ENCODE measurements around the gene HIF1A. TPM values are rescaled to one million over a fixed set of nuclear protein-coding genes. Genes with fewer than 3 reads are reported as not detected.
"Not testable (repeated sequence)": the region's sequence is repeated elsewhere in the genome, so short reads cannot be mapped to it uniquely, and the experiment has no call there.

The HIF1A gene
- total RNA-seq, 1 donor from 2014 or later: 137 TPM

DNA sequence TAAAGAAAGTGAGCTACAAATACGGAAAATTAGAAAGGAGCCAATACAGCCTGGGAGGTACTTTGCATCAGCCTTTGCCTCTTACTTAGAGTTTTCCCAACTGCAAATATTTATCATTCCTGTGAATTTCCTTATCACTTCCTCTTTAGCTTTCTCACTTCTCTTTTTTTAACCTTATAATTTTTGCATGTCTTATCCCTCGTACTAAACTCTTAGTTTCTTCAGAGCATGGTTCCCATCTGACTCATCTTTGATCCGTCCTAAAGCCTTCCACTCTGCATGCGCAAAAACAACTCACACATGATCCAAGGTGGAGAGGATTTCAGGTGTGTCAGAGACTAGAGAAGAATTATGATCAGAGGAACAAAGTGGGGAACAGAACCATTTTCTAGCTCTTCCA, 57.3 kb downstream of the HIF1A start:
- no peak overlapping the region for H3K27ac Mint-ChIP-seq
- no peak overlapping the region for H3K4me3 Mint-ChIP-seq (ENCODE audit: low read depth)
- H3K27me3 Mint-ChIP-seq: no peaks in the 10 kb centered on the region
- DNase-seq (ENCODE audit: low spot score, unreplicated experiment): no peak
- H3K9me3 Mint-ChIP-seq (ENCODE audit: low read depth): no peaks in the 10 kb centered on the region
- TF ChIP-seq, protein P1, sequence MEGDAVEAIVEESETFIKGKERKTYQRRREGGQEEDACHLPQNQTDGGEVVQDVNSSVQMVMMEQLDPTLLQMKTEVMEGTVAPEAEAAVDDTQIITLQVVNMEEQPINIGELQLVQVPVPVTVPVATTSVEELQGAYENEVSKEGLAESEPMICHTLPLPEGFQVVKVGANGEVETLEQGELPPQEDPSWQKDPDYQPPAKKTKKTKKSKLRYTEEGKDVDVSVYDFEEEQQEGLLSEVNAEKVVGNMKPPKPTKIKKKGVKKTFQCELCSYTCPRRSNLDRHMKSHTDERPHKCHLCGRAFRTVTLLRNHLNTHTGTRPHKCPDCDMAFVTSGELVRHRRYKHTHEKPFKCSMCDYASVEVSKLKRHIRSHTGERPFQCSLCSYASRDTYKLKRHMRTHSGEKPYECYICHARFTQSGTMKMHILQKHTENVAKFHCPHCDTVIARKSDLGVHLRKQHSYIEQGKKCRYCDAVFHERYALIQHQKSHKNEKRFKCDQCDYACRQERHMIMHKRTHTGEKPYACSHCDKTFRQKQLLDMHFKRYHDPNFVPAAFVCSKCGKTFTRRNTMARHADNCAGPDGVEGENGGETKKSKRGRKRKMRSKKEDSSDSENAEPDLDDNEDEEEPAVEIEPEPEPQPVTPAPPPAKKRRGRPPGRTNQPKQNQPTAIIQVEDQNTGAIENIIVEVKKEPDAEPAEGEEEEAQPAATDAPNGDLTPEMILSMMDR (IDR thresholded peaks at IDR 0.05; ENCODE audit: unreplicated experiment): no peak
- peaks cover 8% of the 10 kb centered on the region for H3K4me1 Mint-ChIP-seq (ENCODE audit: low read depth)
- H3K36me3 Mint-ChIP-seq (ENCODE audit: insufficient read depth): peaks cover 7% of the 10 kb centered on the region

GRCh38 chr14:61753631-61754030, 58.3 kb downstream of the HIF1A start:
- Mint-ChIP-seq H3K27me3 (no peaks in the 10 kb centered on the region), H3K36me3 (ENCODE audit: insufficient read depth) (peaks cover 4% of the 10 kb centered on the region), H3K4me1 (ENCODE audit: low read depth) (peaks cover 8% of the 10 kb centered on the region), H3K27ac (peak overlapping the region; percentile 19), H3K9me3 (ENCODE audit: low read depth) (no peaks in the 10 kb centered on the region), H3K4me3 (ENCODE audit: low read depth) (no peak overlapping the region)
- DNase-seq (ENCODE audit: low spot score, unreplicated experiment): no peak
- TF ChIP-seq, protein P1 (IDR thresholded peaks at IDR 0.05; ENCODE audit: unreplicated experiment): no peak

- Mint-ChIP-seq H3K27ac (no peak overlapping the region), H3K4me3 (ENCODE audit: low read depth) (no peak overlapping the region), H3K9me3 (ENCODE audit: low read depth) (no peaks in the 10 kb centered on the region), H3K27me3 (no peaks in the 10 kb centered on the region), H3K36me3 (ENCODE audit: insufficient read depth) (peaks cover 4% of the 10 kb centered on the region), H3K4me1 (ENCODE audit: low read depth) (peaks cover 6% of the 10 kb centered on the region)
- TF ChIP-seq, protein P1 (IDR thresholded peaks at IDR 0.05; ENCODE audit: unreplicated experiment): no peak
- no peak for DNase-seq (ENCODE audit: low spot score, unreplicated experiment)
These were observed 59.5 kb downstream of the HIF1A start for GRCh38 chr14:61754627-61755381.

GRCh38 chr14:61755382-61755742, 60.0 kb downstream of the HIF1A start:
- not testable (repeated sequence) for DNase-seq (ENCODE audit: low spot score, unreplicated experiment); H3K9me3 Mint-ChIP-seq (ENCODE audit: low read depth); H3K4me3 Mint-ChIP-seq (ENCODE audit: low read depth); H3K4me1 Mint-ChIP-seq (ENCODE audit: low read depth); H3K27me3 Mint-ChIP-seq; H3K36me3 Mint-ChIP-seq (ENCODE audit: insufficient read depth)
- peak overlapping the region; percentile 71 for H3K27ac Mint-ChIP-seq

GRCh38 chr14:61756135-61756534, 60.8 kb downstream of the HIF1A start:
- Mint-ChIP-seq H3K27ac (no peak overlapping the region), H3K4me3 (ENCODE audit: low read depth) (no peak overlapping the region), H3K4me1 (ENCODE audit: low read depth) (no peaks in the 10 kb centered on the region), H3K27me3 (no peaks in the 10 kb centered on the region), H3K9me3 (ENCODE audit: low read depth) (no peaks in the 10 kb centered on the region), H3K36me3 (ENCODE audit: insufficient read depth) (peaks cover 2% of the 10 kb centered on the region)
- TF ChIP-seq, protein P1 (IDR thresholded peaks at IDR 0.05; ENCODE audit: unreplicated experiment): no peak
- DNase-seq (ENCODE audit: low spot score, unreplicated experiment): no peak

- H3K27ac Mint-ChIP-seq: no peak overlapping the region
- TF ChIP-seq, protein P1 (IDR thresholded peaks at IDR 0.05; ENCODE audit: unreplicated experiment): no peak
- no peaks in the 10 kb centered on the region for H3K27me3 Mint-ChIP-seq
- peaks cover 17% of the 10 kb centered on the region for H3K4me1 Mint-ChIP-seq (ENCODE audit: low read depth)
- DNase-seq (ENCODE audit: low spot score, unreplicated experiment): no peak
- no peak overlapping the region for H3K4me3 Mint-ChIP-seq (ENCODE audit: low read depth)
- H3K9me3 Mint-ChIP-seq (ENCODE audit: low read depth): no peaks in the 10 kb centered on the region
- H3K36me3 Mint-ChIP-seq (ENCODE audit: insufficient read depth): no peaks in the 10 kb centered on the region
These were observed 64.6 kb downstream of the HIF1A start for GRCh38 chr14:61759878-61760277.
